A549 (cell line): ENCODE results near the gene PIGL. TPM values are rescaled to one million over a fixed set of nuclear protein-coding genes. Genes with fewer than 3 reads are reported as not detected.
A peak's percentile ranks its signal among the peaks of the same experiment; 100 is the strongest.

Experiments used
- ATAC-seq, 2 experiments: fragments of 200-7000 bp in 1 of 2; fragments of >200 bp in 1 of 2; cut with Nextera tagmentation in 1 of 2; cut with Tn5 transposase in 1 of 2; 3 replicates each; pipeline versions ENCODE4 v1.8.0 to v1.9.1; 2018 to 2020; ENCODE audit warnings: mild to moderate bottlenecking in 1 of 2, moderate library complexity in 1 of 2
- CTCF ChIA-PET: fragments of 300-600 bp; sonication (Branson Sonifier 250); formaldehyde crosslinking; extraction: SDS; loops from one replicate; lab custom pipeline; 2021; ENCODE audit warnings: antibody characterized with exemption, inconsistent platforms; lab: Yijun Ruan, JAX
- POLR2A ChIA-PET: fragments of 350-600 bp; formaldehyde crosslinking; extraction: SDS; loops from one replicate; lab custom pipeline; 2021; ENCODE audit warnings: antibody characterized with exemption, inconsistent platforms; lab: Yijun Ruan, JAX
- DNase-seq, 2 experiments: peaks; one replicate each; pipeline versions ENCODE4 v3.0.0 to v3.0.0-alpha.2; 2011 to 2016; ENCODE audit warnings: low read depth in 1 of 2, low spot score in 1 of 2
- FAIRE-seq: peaks from 2 replicates; lab custom pipeline; 2011; peaks lifted over from hg19 to GRCh38; lab: Jason Lieb, UNC
- H3K27ac ChIP-seq, 2 experiments: fragments of >200 bp; sonication (Bioruptor Twin); formaldehyde crosslinking; 3 replicates each; pipeline ENCODE4 v1.5.1; 2016 to 2017
- H3K4me1 ChIP-seq: fragments of >200 bp; sonication (Bioruptor Twin); formaldehyde crosslinking; 3 replicates; pipeline ENCODE4 v1.6.1; 2016
- H3K4me2 ChIP-seq: fragments of >200 bp; sonication (Bioruptor Twin); formaldehyde crosslinking; 3 replicates; pipeline ENCODE4 v1.6.1; 2016
- H3K4me3 ChIP-seq: fragments of >200 bp; sonication (Bioruptor Twin); formaldehyde crosslinking; 3 replicates; pipeline ENCODE4 v1.5.1; 2016
- H3K9me3 ChIP-seq: fragments of >200 bp; sonication (Bioruptor Twin); formaldehyde crosslinking; 3 replicates; pipeline ENCODE4 v1.6.1; 2016
- CBX2 ChIP-seq: fragments of 200-600 bp; sonication (generic); IDR thresholded peaks from 2 replicates; pipeline ENCODE4 v1.6.1; 2016; ENCODE audit warnings: low read depth, mild to moderate bottlenecking, borderline replicate concordance
- CBX8 ChIP-seq: fragments of 200-600 bp; sonication (generic); IDR thresholded peaks from 2 replicates; pipeline ENCODE4 v1.6.1; 2016
- CEBPB ChIP-seq, 2 experiments: fragments of >200 bp in 1 of 2; sonication (Bioruptor Twin) in 1 of 2; formaldehyde crosslinking in 1 of 2; IDR thresholded peaks; 2 replicates each; pipeline ENCODE4 v1.6.1; 2012 to 2016
- EP300 ChIP-seq, 2 experiments: fragments of >200 bp; sonication (Bioruptor Twin); formaldehyde crosslinking; IDR thresholded peaks; 2 replicates in 1 of 2; 3 replicates in 1 of 2; pipeline ENCODE4 v1.6.1; 2016 to 2017
- FOSB ChIP-seq: fragments of 250-450 bp; sonication (Bioruptor Pico); IDR thresholded peaks from 2 replicates; pipeline ENCODE4 v1.5.0; 2020; ENCODE audit warnings: mild to moderate bottlenecking, moderate library complexity
- HDAC2 ChIP-seq: fragments of 200-600 bp; sonication (generic); IDR thresholded peaks from 2 replicates; pipeline ENCODE4 v1.6.1; 2016
- HOXB13 ChIP-seq: fragments of 250-450 bp; sonication (Bioruptor Pico); IDR thresholded peaks from 2 replicates; pipeline ENCODE4 v1.5.0; 2020; ENCODE audit warnings: low read depth, mild to moderate bottlenecking, moderate library complexity
- JUN ChIP-seq, 2 experiments: fragments of >200 bp; sonication (Bioruptor Twin); formaldehyde crosslinking; IDR thresholded peaks; 2 replicates in 1 of 2; 3 replicates in 1 of 2; pipeline ENCODE4 v1.6.1; 2016 to 2017
- MAFK ChIP-seq: fragments of 450-650 bp; IDR thresholded peaks from 2 replicates; pipeline ENCODE4 v1.6.1; 2014; ENCODE audit not compliant: partially characterized antibody
- MYC ChIP-seq: IDR thresholded peaks from 2 replicates; pipeline ENCODE4 v1.6.1; 2012; ENCODE audit warnings: mild to moderate bottlenecking, inconsistent platforms, low read length, improper control_type of control experiment, borderline replicate concordance
- NPAS2 ChIP-seq: fragments of 250-450 bp; sonication (Bioruptor Pico); IDR thresholded peaks from 2 replicates; pipeline ENCODE4 v1.8.0; 2022; ENCODE audit warnings: mild to moderate bottlenecking, moderate library complexity, borderline replicate concordance
- POLR2A ChIP-seq: IDR thresholded peaks from 2 replicates; pipeline ENCODE4 v1.6.1; 2012; ENCODE audit warnings: mild to moderate bottlenecking, low read length
- POLR2AphosphoS2 ChIP-seq: conservative IDR thresholded peaks from 2 replicates; pipeline ENCODE4 v1.6.1; 2012; ENCODE audit warnings: low read length, improper control_type of control experiment, inconsistent platforms
- RAD21 ChIP-seq, 2 experiments: fragments of >200 bp in 1 of 2; sonication (Bioruptor Twin) in 1 of 2; formaldehyde crosslinking in 1 of 2; IDR thresholded peaks in 1 of 2; conservative IDR thresholded peaks in 1 of 2; 2 replicates in 1 of 2; 3 replicates in 1 of 2; pipeline ENCODE4 v1.6.1; 2012 to 2018; ENCODE audit warnings: inconsistent platforms in 1 of 2
- RARB ChIP-seq: fragments of 250-450 bp; sonication (Bioruptor Pico); IDR thresholded peaks from 2 replicates; pipeline ENCODE4 v1.8.0; 2021; ENCODE audit warnings: mild to moderate bottlenecking, moderate library complexity
- SREBF2 ChIP-seq: fragments of 450-650 bp; IDR thresholded peaks from 2 replicates; pipeline ENCODE4 v1.6.1; 2014; ENCODE audit warnings: mild to moderate bottlenecking, moderate library complexity
- TFCP2L1 ChIP-seq: fragments of 250-450 bp; sonication (Bioruptor Pico); IDR thresholded peaks from 2 replicates; pipeline ENCODE4 v1.5.0; 2021; ENCODE audit warnings: mild to moderate bottlenecking
- ZC3H11A ChIP-seq: fragments of 450-650 bp; IDR thresholded peaks from 2 replicates; pipeline ENCODE4 v1.6.1; 2014; ENCODE audit warnings: antibody characterized with exemption, mild to moderate bottlenecking
- WGBS: methylation state at CpG from one replicate; pipeline ENCODE4 v1.1.6; 2017; ENCODE audit errors: missing lambda C conversion rate; 5-methylcytosine and 5-hydroxymethylcytosine counted together
- polyA plus RNA-seq, 4 experiments: library from polyadenylated mRNA; depleted of rRNA in 3 of 4; stranded (reverse); fragments of >200 nt; fragmentation: RNase III in 1 of 4; extraction: RNeasy Plus Mini Kit Qiagen cat#74134 plus additional on column Dnase treatment in 1 of 4; gene quantifications; 2 replicates in 3 of 4; 3 replicates in 1 of 4; pipeline ENCODE4 v1.2.3, GENCODE V29; 2011 to 2017
- TF ChIP-seq, protein P1 (sequence below): fragments of 450-650 bp; IDR thresholded peaks from 2 replicates; pipeline ENCODE4 v1.6.1; 2014; ENCODE audit warnings: antibody characterized with exemption
- TF ChIP-seq, protein P2 (sequence below): fragments of >200 bp; sonication (Bioruptor Twin); formaldehyde crosslinking; IDR thresholded peaks from 3 replicates; pipeline ENCODE4 v1.6.1; 2016
- TF ChIP-seq, protein P3 (sequence below): fragments of 150-350 bp; IDR thresholded peaks from 2 replicates; pipeline ENCODE4 v1.6.1; 2014; ENCODE audit warnings: low read depth, mild to moderate bottlenecking, low read length
- TF ChIP-seq, protein P4 (sequence below): fragments of 250-450 bp; sonication (Bioruptor Pico); IDR thresholded peaks from 2 replicates; pipeline ENCODE4 v1.5.0; 2020; ENCODE audit warnings: low read depth, mild to moderate bottlenecking, moderate library complexity

PIGL gene
- polyA plus RNA-seq, 2 of the 4 experiments (the other 2 are of a cell fraction) = 27.5 to 35.1 TPM

DNA sequence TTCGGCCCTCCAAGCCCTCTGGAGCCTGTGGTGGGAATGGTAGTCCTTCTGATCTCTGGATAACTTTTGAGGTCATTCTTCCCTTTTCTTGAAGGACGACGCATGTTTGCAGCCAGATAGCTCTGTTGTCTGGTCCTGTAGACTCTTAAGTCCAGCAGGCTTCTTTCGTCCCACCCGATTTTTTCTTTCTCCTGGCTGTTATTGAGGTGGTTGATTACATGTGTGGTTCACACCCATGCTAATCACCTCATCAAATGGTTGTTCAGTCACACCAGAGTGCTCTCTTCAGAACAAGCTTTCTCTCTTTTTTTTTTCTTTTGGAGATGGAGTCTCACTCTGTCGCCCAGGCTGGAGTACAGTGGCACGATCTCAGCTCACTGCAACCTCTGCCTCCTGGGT lies 30.6 kb downstream of the PIGL start:
- FAIRE-seq = no peak
- H3K9me3 ChIP-seq = no peaks in the 10 kb centered on the region
- ChIA-PET CTCF (no interaction called here), POLR2A (no interaction called here)
- peak overlapping the region; percentile 32; the same call in 2 of the 3 replicates for H3K4me2 ChIP-seq
- TF ChIP-seq ZC3H11A (no peak), CBX2 (no peak), POLR2AphosphoS2 (no peak), JUN (IDR thresholded peaks at IDR 0.05) (no peak), POLR2A (no peak), SREBF2 (no peak), NPAS2 (CRISPR knock-in tag) (no peak), CBX8 (no peak), MYC (no peak), HOXB13 (CRISPR knock-in tag) (no peak), RAD21 (conservative IDR thresholded peaks at IDR 0.05 in 1 of 2, IDR thresholded peaks at IDR 0.05 in 1 of 2) (no peak)
- TF ChIP-seq, protein P1, sequence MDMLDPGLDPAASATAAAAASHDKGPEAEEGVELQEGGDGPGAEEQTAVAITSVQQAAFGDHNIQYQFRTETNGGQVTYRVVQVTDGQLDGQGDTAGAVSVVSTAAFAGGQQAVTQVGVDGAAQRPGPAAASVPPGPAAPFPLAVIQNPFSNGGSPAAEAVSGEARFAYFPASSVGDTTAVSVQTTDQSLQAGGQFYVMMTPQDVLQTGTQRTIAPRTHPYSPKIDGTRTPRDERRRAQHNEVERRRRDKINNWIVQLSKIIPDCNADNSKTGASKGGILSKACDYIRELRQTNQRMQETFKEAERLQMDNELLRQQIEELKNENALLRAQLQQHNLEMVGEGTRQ = no peak
- H3K27ac ChIP-seq = no peak overlapping the region
- no peak overlapping the region for H3K4me3 ChIP-seq
- no peak for ATAC-seq
- 85% methylated on average over 7 of the region's 7 CpGs for WGBS
- DNase-seq = no peak
- H3K4me1 ChIP-seq = peaks cover 18% of the 10 kb centered on the region

DNA sequence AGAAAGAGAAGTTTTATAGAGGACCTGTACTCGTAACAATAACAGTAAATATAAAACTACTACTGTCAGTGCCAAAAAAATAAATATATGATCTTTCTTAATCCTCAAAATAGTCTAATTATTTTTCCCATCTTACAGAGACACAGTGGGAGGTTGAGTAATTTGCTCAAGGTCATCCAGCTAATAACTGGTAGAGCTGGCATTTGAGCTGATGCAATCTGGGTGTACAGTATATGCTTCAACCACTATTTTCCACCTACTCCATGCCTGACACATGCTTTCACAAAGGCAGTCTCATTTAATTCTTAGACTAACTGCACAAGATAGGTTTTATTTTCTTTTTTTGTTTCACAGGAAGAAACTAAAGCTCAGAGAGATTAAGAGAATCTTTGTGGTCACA lies 33.6 kb downstream of the PIGL start:
- no peak for FAIRE-seq
- no peak for ATAC-seq

DNA sequence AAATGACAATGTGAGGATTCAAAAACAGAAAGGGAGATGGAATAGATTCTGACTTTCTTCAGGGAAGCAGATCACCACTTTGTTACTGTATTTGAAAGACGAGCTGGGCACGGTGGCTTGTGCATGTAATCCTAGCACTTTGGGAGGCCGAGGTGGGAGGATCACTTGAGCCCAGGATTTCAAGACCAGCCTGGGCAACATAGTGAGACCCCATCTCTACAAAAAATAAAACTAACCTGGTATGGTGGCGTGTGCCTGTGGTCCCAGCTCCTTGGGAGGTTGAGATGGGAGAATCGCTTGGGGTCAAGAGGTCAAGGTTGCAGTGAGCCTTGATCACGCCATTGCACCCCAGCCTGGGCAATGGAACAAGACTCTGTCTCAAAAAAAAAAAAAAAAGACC lies 34.0 kb downstream of the PIGL start:
- DNase-seq (no peak), FAIRE-seq (no peak), ATAC-seq (no peak)
- H3K4me1 ChIP-seq = peaks cover 25% of the 10 kb centered on the region
- peak overlapping the region; percentile 3 to 56; a peak in 3 of 6 replicates for H3K27ac ChIP-seq
- POLR2A ChIA-PET = interaction anchor here (0.8 to 1.3 kb wide), 3 partner anchors 32 to 285 kb away, joined by 3 to 4 read pairs (median 3); no protein-coding TSS in a partner anchor
- no peak overlapping the region for H3K4me3 ChIP-seq
- 90% methylated on average over 6 of the region's 6 CpGs for WGBS
- H3K4me2 ChIP-seq = peak overlapping the region; percentile 17; the same call in 2 of the 3 replicates
- TF ChIP-seq RARB (CRISPR knock-in tag) (no peak), HDAC2 (no peak), CEBPB (IDR thresholded peaks at IDR 0.05) (no peak), TFCP2L1 (no peak), MAFK (no peak)
- TF ChIP-seq, protein P2, sequence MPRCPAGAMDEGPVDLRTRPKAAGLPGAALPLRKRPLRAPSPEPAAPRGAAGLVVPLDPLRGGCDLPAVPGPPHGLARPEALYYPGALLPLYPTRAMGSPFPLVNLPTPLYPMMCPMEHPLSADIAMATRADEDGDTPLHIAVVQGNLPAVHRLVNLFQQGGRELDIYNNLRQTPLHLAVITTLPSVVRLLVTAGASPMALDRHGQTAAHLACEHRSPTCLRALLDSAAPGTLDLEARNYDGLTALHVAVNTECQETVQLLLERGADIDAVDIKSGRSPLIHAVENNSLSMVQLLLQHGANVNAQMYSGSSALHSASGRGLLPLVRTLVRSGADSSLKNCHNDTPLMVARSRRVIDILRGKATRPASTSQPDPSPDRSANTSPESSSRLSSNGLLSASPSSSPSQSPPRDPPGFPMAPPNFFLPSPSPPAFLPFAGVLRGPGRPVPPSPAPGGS = no peak
- TF ChIP-seq, protein P3, sequence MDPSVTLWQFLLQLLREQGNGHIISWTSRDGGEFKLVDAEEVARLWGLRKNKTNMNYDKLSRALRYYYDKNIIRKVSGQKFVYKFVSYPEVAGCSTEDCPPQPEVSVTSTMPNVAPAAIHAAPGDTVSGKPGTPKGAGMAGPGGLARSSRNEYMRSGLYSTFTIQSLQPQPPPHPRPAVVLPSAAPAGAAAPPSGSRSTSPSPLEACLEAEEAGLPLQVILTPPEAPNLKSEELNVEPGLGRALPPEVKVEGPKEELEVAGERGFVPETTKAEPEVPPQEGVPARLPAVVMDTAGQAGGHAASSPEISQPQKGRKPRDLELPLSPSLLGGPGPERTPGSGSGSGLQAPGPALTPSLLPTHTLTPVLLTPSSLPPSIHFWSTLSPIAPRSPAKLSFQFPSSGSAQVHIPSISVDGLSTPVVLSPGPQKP = no peak
- CTCF ChIA-PET = interaction anchor here (0.5 to 1.9 kb wide), 7 partner anchors 9 to 948 kb away, joined by 3 to 8 read pairs (median 4); partner anchors contain the start of gene CENPV
- no peaks in the 10 kb centered on the region for H3K9me3 ChIP-seq

More for the DNA sequence above, 33.6 kb downstream of the PIGL start:
- POLR2A ChIA-PET = interaction anchor here (0.8 to 1.3 kb wide), 3 partner anchors 32 to 285 kb away, joined by 3 to 4 read pairs (median 3); no protein-coding TSS in a partner anchor
- Histone ChIP-seq H3K4me2 (peak overlapping the region; percentile 17; the same call in 2 of the 3 replicates), H3K27ac (peak overlapping the region; percentile 3 to 56; a peak in 3 of 6 replicates), H3K4me3 (no peak overlapping the region), H3K4me1 (peaks cover 22% of the 10 kb centered on the region), H3K9me3 (no peaks in the 10 kb centered on the region)
- no peak for DNase-seq
- CTCF ChIA-PET = interaction anchor here (0.5 to 1.9 kb wide), 5 partner anchors 9 to 215 kb away, joined by 3 to 8 read pairs (median 5); partner anchors contain the start of gene CENPV
- WGBS = 91% methylated on average over 1 of the region's 1 CpG
- TF ChIP-seq, protein P4, sequence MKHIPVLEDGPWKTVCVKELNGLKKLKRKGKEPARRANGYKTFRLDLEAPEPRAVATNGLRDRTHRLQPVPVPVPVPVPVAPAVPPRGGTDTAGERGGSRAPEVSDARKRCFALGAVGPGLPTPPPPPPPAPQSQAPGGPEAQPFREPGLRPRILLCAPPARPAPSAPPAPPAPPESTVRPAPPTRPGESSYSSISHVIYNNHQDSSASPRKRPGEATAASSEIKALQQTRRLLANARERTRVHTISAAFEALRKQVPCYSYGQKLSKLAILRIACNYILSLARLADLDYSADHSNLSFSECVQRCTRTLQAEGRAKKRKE (CRISPR knock-in tag) = no peak
- TF ChIP-seq, protein P3 = no peak
- TF ChIP-seq FOSB (CRISPR knock-in tag) (no peak), CEBPB (IDR thresholded peaks at IDR 0.05) (peak in 1 of 2 experiments; percentile 41; a peak in 1 of 4 replicates), EP300 (IDR thresholded peaks at IDR 0.05) (no peak)
